B cell (primary cell): Measurements from ENCODE around the gene XPNPEP1. TPM values are rescaled to one million over a fixed set of nuclear protein-coding genes. Genes with fewer than 3 reads are reported as not detected.

Experiments used
- ATAC-seq: fragments of 200-7000 bp; cut with Tn5 transposase; one replicate; pipeline ENCODE4 v1.10.0; 2021; ENCODE audit warnings: low read depth, mild to moderate bottlenecking, moderate number of reproducible peaks, moderate library complexity
- CTCF ChIA-PET: fragments of 350-600 bp; sonication (Branson Sonifier 250); formaldehyde crosslinking; loops from one replicate; lab custom pipeline; 2021; ENCODE audit warnings: antibody characterized with exemption, inconsistent platforms; lab: Charles Lee
- POLR2A ChIA-PET: fragments of 350-600 bp; sonication (Branson Sonifier 250); formaldehyde crosslinking; loops from one replicate; lab custom pipeline; 2021; ENCODE audit warnings: antibody characterized with exemption; lab: Charles Lee
- DNase-seq: peaks from one replicate; pipeline ENCODE4 v3.0.0; 2013
- H2AFZ ChIP-seq: 2 replicates; pipeline ENCODE4 v1.6.1; 2012; ENCODE audit warnings: mild to moderate bottlenecking, low read depth, low read length; ENCODE audit not compliant: insufficient read depth, poor library complexity, severe bottlenecking
- H3K27ac ChIP-seq, 2 donors: 1 replicate in 1 of 2; 2 replicates in 1 of 2; pipeline ENCODE4 v1.5.1; 2012 to 2013; ENCODE audit warnings: low read length in 2 of 2, mild to moderate bottlenecking in 2 of 2, moderate library complexity in 1 of 2
- H3K27me3 ChIP-seq, 4 experiments: fragments of 200-600 bp in 1 of 4; sonication (generic) in 1 of 4; replicated peaks in 1 of 4; 1 replicate in 2 of 4; 2 replicates in 2 of 4; pipeline versions ENCODE4 v1.6.1 to v1.7.0; 2013 to 2016; ENCODE audit warnings: low read length in 3 of 4, mild to moderate bottlenecking in 2 of 4, mixed read lengths in 1 of 4, moderate library complexity in 1 of 4; ENCODE audit not compliant: insufficient read depth in 4 of 4, control insufficient read depth in 3 of 4; ENCODE audit errors: control extremely low read depth in 1 of 4
- H3K36me3 ChIP-seq, 2 experiments: replicated peaks in 1 of 2; 1 replicate in 1 of 2; 2 replicates in 1 of 2; pipeline versions ENCODE4 v1.6.1 to v1.7.1; 2013; ENCODE audit warnings: low read length in 1 of 2; ENCODE audit not compliant: insufficient read depth in 2 of 2, control insufficient read depth in 1 of 2; ENCODE audit errors: control extremely low read depth in 1 of 2, extremely low read depth in 1 of 2
- H3K4me1 ChIP-seq, 2 donors: fragments of 200-600 bp in 1 of 2; sonication (generic) in 1 of 2; 1 replicate in 1 of 2; 2 replicates in 1 of 2; pipeline versions ENCODE4 v1.5.1 to v1.6.1; 2013 to 2017; ENCODE audit warnings: low read length in 2 of 2; ENCODE audit not compliant: control insufficient read depth in 2 of 2, insufficient read depth in 2 of 2
- H3K4me2 ChIP-seq: replicated peaks from 2 replicates; pipeline ENCODE3; 2012; ENCODE audit warnings: mild to moderate bottlenecking, low read depth, low read length; ENCODE audit not compliant: poor library complexity, severe bottlenecking
- H3K4me3 ChIP-seq, 5 experiments: fragments of 200-600 bp in 1 of 5; sonication (generic) in 1 of 5; 1 replicate in 3 of 5; 2 replicates in 2 of 5; pipeline versions ENCODE4 v1.5.1 to v1.7.0; 2011 to 2016; ENCODE audit warnings: low read length in 4 of 5, mild to moderate bottlenecking in 4 of 5, low read depth in 2 of 5, control low read depth in 1 of 5, moderate library complexity in 1 of 5; ENCODE audit not compliant: insufficient read depth in 1 of 5; ENCODE audit errors: control extremely low read depth in 1 of 5, extremely low read depth in 1 of 5
- H3K79me2 ChIP-seq: fragments of 200-600 bp; sonication (generic); one replicate; pipeline ENCODE4 v1.6.0; 2016; ENCODE audit warnings: low read length; ENCODE audit not compliant: control insufficient read depth, insufficient read depth
- H3K9ac ChIP-seq: fragments of 200-600 bp; sonication (generic); 2 replicates; pipeline ENCODE4 v1.6.1; 2017; ENCODE audit warnings: mild to moderate bottlenecking, low read length, moderate library complexity
- H3K9me3 ChIP-seq, 3 donors: one replicate each; pipeline versions ENCODE4 v1.6.1 to v1.7.1; 2013; ENCODE audit warnings: low read length in 2 of 3; ENCODE audit not compliant: control insufficient read depth in 2 of 3, insufficient read depth in 1 of 3; ENCODE audit errors: control extremely low read depth in 1 of 3
- H4K20me1 ChIP-seq: 2 replicates; pipeline ENCODE4 v1.6.0; 2012; ENCODE audit warnings: mild to moderate bottlenecking, low read length; ENCODE audit not compliant: insufficient read depth, control insufficient read depth, poor library complexity, severe bottlenecking
- H3K27ac Mint-ChIP-seq: one replicate; pipeline ENCODE4 v1.8.0; 2021; ENCODE audit warnings: mixed read lengths
- H3K27me3 Mint-ChIP-seq: one replicate; pipeline ENCODE4 v1.8.0; 2021; ENCODE audit warnings: mixed read lengths
- H3K4me1 Mint-ChIP-seq: one replicate; pipeline ENCODE4 v1.8.0; 2021; ENCODE audit warnings: mixed read lengths
- H3K4me3 Mint-ChIP-seq: one replicate; pipeline ENCODE4 v1.8.0; 2021; ENCODE audit warnings: mixed read lengths
- H3K9me3 Mint-ChIP-seq: one replicate; pipeline ENCODE4 v1.8.0; 2022; ENCODE audit warnings: mixed read lengths; ENCODE audit not compliant: insufficient read depth
- CTCF ChIP-seq: fragments of 200-600 bp; IDR thresholded peaks from one replicate; pipeline ENCODE4 v1.8.0; 2022; ENCODE audit warnings: antibody characterized with exemption, mild to moderate bottlenecking
- EZH2 ChIP-seq: IDR thresholded peaks from 2 replicates; pipeline ENCODE4 v1.6.1; 2012; ENCODE audit warnings: borderline replicate concordance, low read depth, mild to moderate bottlenecking, moderate library complexity, low read length; ENCODE audit not compliant: insufficient read depth, poor library complexity, severe bottlenecking
- WGBS: methylation state at CpG from one replicate; pipeline ENCODE4 v1.1.5; 2013; ENCODE audit warnings: missing lambda C conversion rate; ENCODE audit not compliant: insufficient coverage; 5-methylcytosine and 5-hydroxymethylcytosine counted together
- intact Hi-C: fragments of 100-400 bp; cut with micrococcal nuclease; formaldehyde crosslinking; loops from one replicate; pipeline ENCODE4 v1.10.0; 2022
- polyA plus RNA-seq: library from polyadenylated mRNA; depleted of rRNA; stranded (reverse); fragments of >200 nt; gene quantifications from 2 replicates; pipeline ENCODE4 v1.2.3, GENCODE V29; 2012
- total RNA-seq, 2 donors: library from RNA; stranded (reverse); fragments of 120-200 nt in 1 of 2; gene quantifications; 1 replicate in 1 of 2; 2 replicates in 1 of 2; pipeline versions ENCODE4 v1.2.3 to v1.2.4, GENCODE V29; 2013 to 2022

XPNPEP1 gene
- total and polyA plus RNA-seq, 2 donors (not counting 1 experiment from before 2014, with no cell fraction given) = 60.6 to 70.8 TPM

- no peak for TF ChIP-seq EZH2
- TF ChIP-seq CTCF = no peak
- Histone ChIP-seq H3K9me3 (no peaks in the 10 kb centered on the region), H3K36me3 (no peaks in the 10 kb centered on the region), H3K27me3 (peaks cover 0 to 7% (median 2%) of the 10 kb centered on the region in 4 experiments), H3K79me2 (no peaks in the 10 kb centered on the region), H3K4me1 (peaks cover 3 to 6% of the 10 kb centered on the region in 2 donors), H3K27ac (no peak overlapping the region), H2AFZ (no peak overlapping the region), H3K4me3 (no peak overlapping the region), H3K9ac (no peak overlapping the region), H4K20me1 (no peaks in the 10 kb centered on the region), H3K4me2 (no peak overlapping the region)
- H3K4me1 Mint-ChIP-seq = peaks cover 21% of the 10 kb centered on the region
- intact Hi-C loops = no loop called here
- no peaks in the 10 kb centered on the region for H3K9me3 Mint-ChIP-seq
- POLR2A ChIA-PET = no interaction called here
- WGBS = no CpG with 5 or more reads among the region's 5 CpGs
- H3K27me3 Mint-ChIP-seq = peaks cover 11% of the 10 kb centered on the region
- CTCF ChIA-PET = no interaction called here
- H3K4me3 Mint-ChIP-seq = no peak overlapping the region
- no peak for ATAC-seq
- DNase-seq = no peak
- no peak overlapping the region for H3K27ac Mint-ChIP-seq
Measured at GRCh38 chr10:109855746-109856145, 67.6 kb downstream of the XPNPEP1 start.

GRCh38 chr10:109853921-109854320 is 69.4 kb downstream of the XPNPEP1 start:
- Histone ChIP-seq H3K27ac (no peak overlapping the region), H3K9me3 (no peaks in the 10 kb centered on the region), H2AFZ (no peak overlapping the region), H3K4me2 (no peak overlapping the region), H3K9ac (no peak overlapping the region), H3K4me3 (no peak overlapping the region), H4K20me1 (no peaks in the 10 kb centered on the region), H3K79me2 (no peaks in the 10 kb centered on the region), H3K27me3 (peaks cover 0 to 11% (median 2%) of the 10 kb centered on the region in 4 experiments), H3K36me3 (no peaks in the 10 kb centered on the region), H3K4me1 (peaks cover 0 to 6% of the 10 kb centered on the region in 2 donors)
- WGBS = 97% methylated on average over 4 of the region's 7 CpGs
- intact Hi-C loops = no loop called here
- Mint-ChIP-seq H3K9me3 (no peaks in the 10 kb centered on the region), H3K4me3 (no peak overlapping the region), H3K4me1 (peaks cover 8% of the 10 kb centered on the region), H3K27me3 (peaks cover 17% of the 10 kb centered on the region), H3K27ac (no peak overlapping the region)
- ChIA-PET CTCF (interaction anchor here (0.7 kb wide), 1 partner anchor 1382 kb away, joined by 3 read pairs; no protein-coding TSS in a partner anchor), POLR2A (no interaction called here)
- TF ChIP-seq EZH2 (no peak), CTCF (no peak)
- DNase-seq = no peak
- ATAC-seq = no peak
